ENCODE measurements around the gene HMGCLL1.

GRCh38 chr6:55617272-55617671 lies 38.3 kb upstream of the HMGCLL1 start:
- TF ChIP-seq CTCF (IDR thresholded peaks at IDR 0.05) (peak in 1 of 6 experiments; percentile 5), POLR2A (IDR thresholded peaks at IDR 0.05) (no peak)
